Type B pancreatic cell (in vitro differentiated cells): ENCODE results near the gene UBAC2. TPM values are rescaled to one million over a fixed set of nuclear protein-coding genes. Genes with fewer than 3 reads are reported as not detected.

Experiments used
- DNase-seq: peaks from one replicate; pipeline ENCODE4 v3.0.0; 2021; ENCODE audit warnings: mixed read lengths; ENCODE audit not compliant: unreplicated experiment; ENCODE audit errors: extremely low spot score
- H3K27ac Mint-ChIP-seq: 2 replicates; pipeline ENCODE4 v1.8.0; 2021; ENCODE audit warnings: mild to moderate bottlenecking, mixed read lengths
- H3K27me3 Mint-ChIP-seq: 2 replicates; pipeline ENCODE4 v1.8.0; 2021; ENCODE audit warnings: mixed read lengths
- H3K36me3 Mint-ChIP-seq: 2 replicates; pipeline ENCODE4 v1.8.0; 2021; ENCODE audit warnings: mixed read lengths
- H3K4me1 Mint-ChIP-seq: one replicate; pipeline ENCODE4 v1.8.0; 2021; ENCODE audit warnings: mixed read lengths; ENCODE audit not compliant: unreplicated experiment
- H3K4me3 Mint-ChIP-seq: 2 replicates; pipeline ENCODE4 v1.8.0; 2021; ENCODE audit warnings: mild to moderate bottlenecking, mixed read lengths
- H3K9me3 Mint-ChIP-seq: 2 replicates; pipeline ENCODE4 v1.8.0; 2021; ENCODE audit warnings: mixed read lengths
- CTCF ChIP-seq: fragments of 200-600 bp; sonication (generic); conservative IDR thresholded peaks from 2 replicates; pipeline ENCODE4 v1.5.0; 2021; ENCODE audit warnings: antibody characterized with exemption, mild to moderate bottlenecking
- total RNA-seq: library from RNA; stranded (reverse); gene quantifications from 2 replicates; pipeline ENCODE4 v1.2.1, GENCODE V29; 2021; ENCODE audit warnings: low replicate concordance

UBAC2 gene
- total RNA-seq, 1 donor from 2014 or later, result 66.0 TPM

GRCh38 chr13:99315186-99315585 lies 114.5 kb downstream of the UBAC2 start:
- H3K27me3 Mint-ChIP-seq, result no peaks in the 10 kb centered on the region
- H3K27ac Mint-ChIP-seq, result no peak overlapping the region
- H3K9me3 Mint-ChIP-seq, result no peaks in the 10 kb centered on the region
- DNase-seq, result no peak
- TF ChIP-seq CTCF, result no peak
- H3K4me1 Mint-ChIP-seq, result peaks cover 17% of the 10 kb centered on the region
- H3K4me3 Mint-ChIP-seq, result no peak overlapping the region
- H3K36me3 Mint-ChIP-seq, result peaks cover 27% of the 10 kb centered on the region

GRCh38 chr13:99316224-99316623 lies 115.6 kb downstream of the UBAC2 start:
- H3K27ac Mint-ChIP-seq, result no peak overlapping the region
- no peak for DNase-seq
- peaks cover 12% of the 10 kb centered on the region for H3K4me1 Mint-ChIP-seq
- no peaks in the 10 kb centered on the region for H3K9me3 Mint-ChIP-seq
- H3K4me3 Mint-ChIP-seq, result no peak overlapping the region
- no peak for TF ChIP-seq CTCF
- H3K36me3 Mint-ChIP-seq, result peaks cover 27% of the 10 kb centered on the region
- no peaks in the 10 kb centered on the region for H3K27me3 Mint-ChIP-seq

GRCh38 chr13:99316657-99317256 lies 116.1 kb downstream of the UBAC2 start:
- no peak for TF ChIP-seq CTCF
- DNase-seq, result no peak
- peaks cover 27% of the 10 kb centered on the region for H3K36me3 Mint-ChIP-seq
- no peak overlapping the region for H3K4me3 Mint-ChIP-seq
- no peaks in the 10 kb centered on the region for H3K9me3 Mint-ChIP-seq
- no peaks in the 10 kb centered on the region for H3K27me3 Mint-ChIP-seq
- peaks cover 12% of the 10 kb centered on the region for H3K4me1 Mint-ChIP-seq
- H3K27ac Mint-ChIP-seq, result no peak overlapping the region

- no peak for DNase-seq
- Mint-ChIP-seq H3K27me3 (no peaks in the 10 kb centered on the region), H3K9me3 (no peaks in the 10 kb centered on the region), H3K4me3 (no peak overlapping the region), H3K4me1 (no peaks in the 10 kb centered on the region), H3K36me3 (peaks cover 25% of the 10 kb centered on the region), H3K27ac (no peak overlapping the region)
- no peak for TF ChIP-seq CTCF
Observed at GRCh38 chr13:99320693-99321481, 120.2 kb downstream of the UBAC2 start.

- Mint-ChIP-seq H3K27ac (no peak overlapping the region), H3K9me3 (no peaks in the 10 kb centered on the region), H3K4me1 (no peaks in the 10 kb centered on the region), H3K36me3 (peaks cover 20% of the 10 kb centered on the region), H3K27me3 (no peaks in the 10 kb centered on the region), H3K4me3 (no peak overlapping the region)
- no peak for TF ChIP-seq CTCF
- DNase-seq, result no peak
Observed at GRCh38 chr13:99321709-99322108, 121.1 kb downstream of the UBAC2 start.
